ENCODE data around the gene PROSER2.

DNA sequence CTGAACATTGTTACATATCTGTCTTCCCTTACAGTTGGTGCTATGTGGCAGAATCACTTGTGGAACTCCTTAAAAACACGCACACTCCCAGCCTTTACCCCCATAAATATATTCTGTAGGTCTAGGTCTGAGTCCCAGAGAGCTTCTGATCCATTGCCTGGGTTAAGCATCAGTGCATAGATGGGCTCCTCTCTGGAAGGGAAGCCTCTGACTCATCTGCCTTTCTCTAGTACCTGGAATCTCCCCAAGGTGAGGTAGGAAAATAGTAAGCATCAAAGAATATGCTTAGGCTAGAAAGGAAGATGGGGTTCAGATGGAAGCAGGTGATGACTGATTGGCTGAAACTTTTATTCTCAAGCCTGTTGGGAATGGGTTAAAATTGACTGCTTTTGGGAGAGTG lies 26.1 kb downstream of the PROSER2 start:
- TF ChIP-seq, protein P1, sequence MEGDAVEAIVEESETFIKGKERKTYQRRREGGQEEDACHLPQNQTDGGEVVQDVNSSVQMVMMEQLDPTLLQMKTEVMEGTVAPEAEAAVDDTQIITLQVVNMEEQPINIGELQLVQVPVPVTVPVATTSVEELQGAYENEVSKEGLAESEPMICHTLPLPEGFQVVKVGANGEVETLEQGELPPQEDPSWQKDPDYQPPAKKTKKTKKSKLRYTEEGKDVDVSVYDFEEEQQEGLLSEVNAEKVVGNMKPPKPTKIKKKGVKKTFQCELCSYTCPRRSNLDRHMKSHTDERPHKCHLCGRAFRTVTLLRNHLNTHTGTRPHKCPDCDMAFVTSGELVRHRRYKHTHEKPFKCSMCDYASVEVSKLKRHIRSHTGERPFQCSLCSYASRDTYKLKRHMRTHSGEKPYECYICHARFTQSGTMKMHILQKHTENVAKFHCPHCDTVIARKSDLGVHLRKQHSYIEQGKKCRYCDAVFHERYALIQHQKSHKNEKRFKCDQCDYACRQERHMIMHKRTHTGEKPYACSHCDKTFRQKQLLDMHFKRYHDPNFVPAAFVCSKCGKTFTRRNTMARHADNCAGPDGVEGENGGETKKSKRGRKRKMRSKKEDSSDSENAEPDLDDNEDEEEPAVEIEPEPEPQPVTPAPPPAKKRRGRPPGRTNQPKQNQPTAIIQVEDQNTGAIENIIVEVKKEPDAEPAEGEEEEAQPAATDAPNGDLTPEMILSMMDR (optimal IDR thresholded peaks at IDR 0.05 in 1 of 3, IDR thresholded peaks at IDR 0.05 in 1 of 3, conservative IDR thresholded peaks at IDR 0.05 in 1 of 3; ENCODE audit: extremely low read depth in 1 of 3, insufficient read depth in 2 of 3, low read length in 3 of 3), result no peak
- no peak for TF ChIP-seq EZH2 (IDR thresholded peaks at IDR 0.05; ENCODE audit: low read length)
